Measurements from ENCODE around the gene NRXN3. TPM values are rescaled to one million over a fixed set of nuclear protein-coding genes. Genes with fewer than 3 reads are reported as not detected.

The NRXN3 gene
- total RNA-seq, 1 experiment from 2014 or later = not detected

GRCh38 chr14:79331830-79332229 is 1161.7 kb downstream of the NRXN3 start:
- in situ Hi-C loops (cut with HindIII; ENCODE audit: low pct_unique_long_range_greater_than_20kb, low sequenced_read_pairs) = no loop called here

GRCh38 chr14:79332504-79333197 is 1162.5 kb downstream of the NRXN3 start:
- no peak for ATAC-seq
- intact Hi-C loops (cut with micrococcal nuclease; ENCODE audit: unreplicated experiment) = no loop called here

More at GRCh38 chr14:79331830-79332229, 1161.7 kb downstream of the NRXN3 start:
- no peaks in the 10 kb centered on the region for H3K9me3 ChIP-seq (ENCODE audit: control insufficient read depth, insufficient read depth, low read depth, low read length)
- H3K4me3 ChIP-seq (ENCODE audit: low read depth in 2 of 2, low read length in 2 of 2) = no peak overlapping the region
- no peak for DNase-seq (ENCODE audit: low read depth, low spot score)
- CTCF ChIA-PET = no interaction called here
- no peak for ATAC-seq
- no peak for TF ChIP-seq SIN3A (IDR thresholded peaks at IDR 0.05; ENCODE audit: borderline replicate concordance, insufficient read depth, low read depth, low read length)
- no peak for TF ChIP-seq CTCF (IDR thresholded peaks at IDR 0.05)
- TF ChIP-seq TCF7L2 (IDR thresholded peaks at IDR 0.05; ENCODE audit: low read depth, low read length) = no peak
- TF ChIP-seq, protein P1, sequence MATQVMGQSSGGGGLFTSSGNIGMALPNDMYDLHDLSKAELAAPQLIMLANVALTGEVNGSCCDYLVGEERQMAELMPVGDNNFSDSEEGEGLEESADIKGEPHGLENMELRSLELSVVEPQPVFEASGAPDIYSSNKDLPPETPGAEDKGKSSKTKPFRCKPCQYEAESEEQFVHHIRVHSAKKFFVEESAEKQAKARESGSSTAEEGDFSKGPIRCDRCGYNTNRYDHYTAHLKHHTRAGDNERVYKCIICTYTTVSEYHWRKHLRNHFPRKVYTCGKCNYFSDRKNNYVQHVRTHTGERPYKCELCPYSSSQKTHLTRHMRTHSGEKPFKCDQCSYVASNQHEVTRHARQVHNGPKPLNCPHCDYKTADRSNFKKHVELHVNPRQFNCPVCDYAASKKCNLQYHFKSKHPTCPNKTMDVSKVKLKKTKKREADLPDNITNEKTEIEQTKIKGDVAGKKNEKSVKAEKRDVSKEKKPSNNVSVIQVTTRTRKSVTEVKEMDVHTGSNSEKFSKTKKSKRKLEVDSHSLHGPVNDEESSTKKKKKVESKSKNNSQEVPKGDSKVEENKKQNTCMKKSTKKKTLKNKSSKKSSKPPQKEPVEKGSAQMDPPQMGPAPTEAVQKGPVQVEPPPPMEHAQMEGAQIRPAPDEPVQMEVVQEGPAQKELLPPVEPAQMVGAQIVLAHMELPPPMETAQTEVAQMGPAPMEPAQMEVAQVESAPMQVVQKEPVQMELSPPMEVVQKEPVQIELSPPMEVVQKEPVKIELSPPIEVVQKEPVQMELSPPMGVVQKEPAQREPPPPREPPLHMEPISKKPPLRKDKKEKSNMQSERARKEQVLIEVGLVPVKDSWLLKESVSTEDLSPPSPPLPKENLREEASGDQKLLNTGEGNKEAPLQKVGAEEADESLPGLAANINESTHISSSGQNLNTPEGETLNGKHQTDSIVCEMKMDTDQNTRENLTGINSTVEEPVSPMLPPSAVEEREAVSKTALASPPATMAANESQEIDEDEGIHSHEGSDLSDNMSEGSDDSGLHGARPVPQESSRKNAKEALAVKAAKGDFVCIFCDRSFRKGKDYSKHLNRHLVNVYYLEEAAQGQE (IDR thresholded peaks at IDR 0.05; ENCODE audit: insufficient read depth in 1 of 2, low read depth in 2 of 2, low read length in 1 of 2) = no peak
- no peak for TF ChIP-seq POLR2AphosphoS5 (IDR thresholded peaks at IDR 0.05; ENCODE audit: low read depth, low read length)
- H3K36me3 ChIP-seq (ENCODE audit: control insufficient read depth, insufficient read depth, low read length) = no peaks in the 10 kb centered on the region
- H3K27ac ChIP-seq (ENCODE audit: low read length) = no peak overlapping the region
- intact Hi-C loops (cut with micrococcal nuclease; ENCODE audit: unreplicated experiment) = no loop called here
- POLR2A ChIA-PET = no interaction called here
- no peaks in the 10 kb centered on the region for H3K27me3 ChIP-seq (ENCODE audit: control insufficient read depth, insufficient read depth, low read length)
- H3K4me1 ChIP-seq (ENCODE audit: control insufficient read depth, insufficient read depth, low read length) = no peaks in the 10 kb centered on the region
- no TSS peak for BruUV-seq (replicated peaks)

More at GRCh38 chr14:79332504-79333197, 1162.5 kb downstream of the NRXN3 start:
- CTCF ChIA-PET = no interaction called here
- no peaks in the 10 kb centered on the region for H3K36me3 ChIP-seq (ENCODE audit: control insufficient read depth, insufficient read depth, low read length)
- H3K4me3 ChIP-seq (ENCODE audit: low read depth in 2 of 2, low read length in 2 of 2) = no peak overlapping the region
- BruUV-seq (replicated peaks) = no TSS peak
- POLR2A ChIA-PET = no interaction called here
- in situ Hi-C loops (cut with HindIII; ENCODE audit: low pct_unique_long_range_greater_than_20kb, low sequenced_read_pairs) = no loop called here
- no peaks in the 10 kb centered on the region for H3K27me3 ChIP-seq (ENCODE audit: control insufficient read depth, insufficient read depth, low read length)
- no peak for DNase-seq (ENCODE audit: low read depth, low spot score)
- H3K9me3 ChIP-seq (ENCODE audit: control insufficient read depth, insufficient read depth, low read depth, low read length) = no peaks in the 10 kb centered on the region
- no peaks in the 10 kb centered on the region for H3K4me1 ChIP-seq (ENCODE audit: control insufficient read depth, insufficient read depth, low read length)
- no peak overlapping the region for H3K27ac ChIP-seq (ENCODE audit: low read length)
- no peak for TF ChIP-seq SIN3A (IDR thresholded peaks at IDR 0.05; ENCODE audit: borderline replicate concordance, insufficient read depth, low read depth, low read length)
- no peak for TF ChIP-seq TCF7L2 (IDR thresholded peaks at IDR 0.05; ENCODE audit: low read depth, low read length)
- TF ChIP-seq, protein P1 (IDR thresholded peaks at IDR 0.05; ENCODE audit: insufficient read depth in 1 of 2, low read depth in 2 of 2, low read length in 1 of 2) = no peak

All from Panc1 (cell line).